Stimulated activated CD8-positive, alpha-beta memory T cell treated with anti-CD3 and anti-CD28 coated beads, Interleukin-12 subunit alpha, Interleukin-12 subunit beta, amount 100 ng/mL, for 24 hours (primary cell): ENCODE measurements around the gene ZNF768.
A peak's percentile ranks its signal among the peaks of the same experiment; 100 is the strongest.

Experiments used
- DNase-seq: peaks from one replicate; pipeline ENCODE4 v3.0.0-alpha.2; 2020; ENCODE audit errors: extremely low read depth

ZNF768 gene

DNA sequence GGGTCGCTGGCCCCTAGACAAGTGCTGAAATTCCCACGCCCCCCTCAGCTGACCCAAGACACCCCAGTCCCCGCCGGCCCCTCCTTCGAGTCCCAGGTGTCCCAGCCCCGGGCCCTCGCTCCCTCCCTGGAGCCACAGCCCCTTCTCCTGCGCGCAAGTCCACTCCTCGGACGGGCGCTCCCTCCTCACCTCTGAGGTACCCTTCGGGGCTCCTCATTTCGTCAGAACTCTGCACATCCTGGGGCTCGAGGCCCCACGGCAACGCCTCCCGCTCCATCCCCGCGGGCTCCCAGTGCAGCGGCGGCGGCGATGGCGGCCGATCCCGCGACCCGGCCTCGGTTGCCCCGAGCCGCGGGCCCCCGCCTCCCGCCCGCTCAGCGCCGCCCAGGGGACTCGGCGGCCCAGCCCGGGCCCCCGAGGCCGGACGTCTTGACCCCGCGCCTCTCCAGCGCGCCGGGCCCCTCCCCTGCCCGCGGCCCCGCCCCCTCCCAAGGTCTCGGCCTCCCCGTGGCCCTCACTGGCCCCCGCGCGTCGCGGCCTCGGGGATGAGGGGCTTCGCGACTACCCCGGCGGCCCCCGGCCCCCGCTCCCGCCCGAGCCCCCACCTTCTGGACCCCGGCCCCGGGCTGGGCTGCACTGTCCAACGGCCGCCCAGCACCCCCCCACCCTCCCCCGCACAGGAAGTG, at the start of gene ZNF768:
Gene ZNF768 (minus strand): TSS at position 430 of the 686 bp plus-strand sequence. CDS start 153 bp downstream, at position 277.
- no peak for DNase-seq

- DNase-seq = no peak
Measured at GRCh38 chr16:30574678-30575077, 48.3 kb upstream of the ZNF768 start.

- peak; percentile 81 for DNase-seq
Measured at GRCh38 chr16:30571445-30572322, 45.3 kb upstream of the ZNF768 start, which contains the start of gene ZNF688. Gene ZNF688, minus strand, starts transcription at chr16:30571714. Its CDS starts 85 bp downstream, at chr16:30571629.

GRCh38 chr16:30570636-30571444, 44.5 kb upstream of the ZNF768 start:
- DNase-seq = no peak

- DNase-seq = no peak
Measured at GRCh38 chr16:30569746-30570635, 43.6 kb upstream of the ZNF768 start.

DNA sequence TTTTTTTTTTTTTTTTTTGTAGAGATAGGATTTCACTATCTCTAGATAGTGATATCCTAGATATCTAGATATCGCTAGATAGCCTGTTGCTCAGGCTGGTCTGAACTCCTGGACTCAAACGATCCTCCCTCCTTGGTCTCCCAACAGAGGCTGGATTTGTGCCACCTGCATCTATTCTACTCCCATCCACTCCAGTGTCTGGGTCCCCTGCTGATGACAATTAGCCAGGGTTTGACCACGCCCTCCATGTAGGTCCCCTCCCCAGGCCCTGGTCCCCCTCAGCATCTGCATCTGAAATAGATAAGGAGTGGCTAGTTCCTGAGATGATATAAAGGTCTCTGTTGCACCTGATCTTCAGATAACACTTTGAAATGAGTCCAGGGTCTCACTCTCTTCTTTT, 42.9 kb upstream of the ZNF768 start:
- DNase-seq = no peak

GRCh38 chr16:30567991-30568638, 41.7 kb upstream of the ZNF768 start:
- DNase-seq = no peak

DNA sequence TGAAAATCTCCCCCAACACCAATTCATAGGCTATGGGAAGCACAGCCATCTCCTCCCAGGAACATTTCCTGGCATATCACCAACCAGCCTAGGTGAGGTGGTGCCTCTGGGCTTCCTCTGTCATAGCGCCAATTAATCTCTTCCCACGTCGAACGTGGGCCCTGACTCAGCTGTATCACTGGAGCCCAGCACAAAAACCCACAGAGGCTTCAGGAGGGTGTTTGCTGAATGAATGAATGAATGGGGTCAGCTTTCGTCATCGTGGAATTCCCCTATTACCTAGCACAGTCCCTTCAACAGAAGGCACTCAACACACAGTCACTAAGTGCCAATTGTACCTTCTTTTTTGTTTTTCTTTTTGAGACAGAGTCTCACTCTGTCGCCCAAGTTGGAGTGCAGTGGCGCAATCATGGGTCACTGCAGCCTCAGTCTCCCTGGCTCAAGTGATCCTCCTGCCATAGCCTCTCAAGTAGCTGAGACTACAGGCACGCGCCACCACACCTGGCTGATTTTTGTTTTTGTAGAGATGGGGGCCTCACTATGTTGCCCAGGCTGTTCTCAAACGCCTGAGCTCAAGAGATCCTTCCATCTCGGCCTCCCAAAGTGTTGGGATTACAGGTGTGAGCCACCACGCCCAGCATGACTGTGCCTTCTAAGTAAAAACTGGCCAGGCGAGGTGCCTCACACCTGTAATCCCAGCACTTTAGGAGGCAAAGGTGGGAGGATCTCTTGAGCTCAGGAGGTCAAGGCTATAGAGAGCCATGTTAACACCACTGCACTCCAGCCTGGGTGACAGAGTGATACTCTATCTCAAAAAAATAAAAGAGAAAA, 41.0 kb upstream of the ZNF768 start:
- DNase-seq = no peak

- DNase-seq = no peak
Measured at GRCh38 chr16:30566531-30566930, 40.2 kb upstream of the ZNF768 start.

DNA sequence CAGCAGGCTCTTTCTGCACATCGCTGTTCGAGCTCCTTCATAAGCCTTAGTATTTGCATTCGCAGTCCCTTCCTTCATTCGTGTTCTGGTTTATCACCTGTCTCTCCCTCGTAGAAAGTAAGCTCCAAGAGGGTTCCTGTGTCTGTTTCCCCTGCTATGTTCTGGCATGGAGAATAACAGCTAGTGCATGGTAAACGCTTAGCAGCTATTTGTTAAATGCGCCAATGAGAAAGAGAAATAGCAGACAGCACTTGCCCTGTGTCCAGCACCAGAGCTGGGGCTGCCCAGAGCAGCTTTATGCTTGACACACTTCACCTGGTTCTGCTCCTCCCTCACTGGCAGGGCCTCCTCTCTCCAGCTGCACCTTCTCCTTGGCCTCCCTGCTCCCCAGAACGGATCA, 39.6 kb upstream of the ZNF768 start:
- no peak for DNase-seq

DNA sequence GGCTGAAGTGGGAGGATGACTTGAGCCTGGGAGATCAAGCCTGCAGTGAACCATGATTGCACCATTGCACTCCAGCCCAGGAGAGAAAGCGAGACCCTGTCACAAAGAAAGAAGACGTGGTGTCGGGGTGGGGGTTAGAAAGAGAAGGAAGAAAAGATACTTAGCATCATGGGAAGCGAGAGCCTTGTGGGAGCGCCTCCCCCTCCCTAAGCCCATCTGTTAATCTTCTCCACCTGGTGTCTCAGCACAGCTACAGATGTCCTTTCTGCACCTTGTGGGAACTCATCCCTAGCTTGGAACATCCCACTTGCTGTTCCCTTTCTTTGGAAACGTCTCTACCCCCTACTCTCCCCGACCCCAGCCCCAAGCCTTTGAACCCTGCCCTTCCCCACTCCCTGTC, 39.2 kb upstream of the ZNF768 start:
- no peak for DNase-seq

- DNase-seq = no peak
Measured at GRCh38 chr16:30562021-30562420, 35.7 kb upstream of the ZNF768 start.

GRCh38 chr16:30561089-30561816, 34.9 kb upstream of the ZNF768 start:
- DNase-seq = no peak

DNA sequence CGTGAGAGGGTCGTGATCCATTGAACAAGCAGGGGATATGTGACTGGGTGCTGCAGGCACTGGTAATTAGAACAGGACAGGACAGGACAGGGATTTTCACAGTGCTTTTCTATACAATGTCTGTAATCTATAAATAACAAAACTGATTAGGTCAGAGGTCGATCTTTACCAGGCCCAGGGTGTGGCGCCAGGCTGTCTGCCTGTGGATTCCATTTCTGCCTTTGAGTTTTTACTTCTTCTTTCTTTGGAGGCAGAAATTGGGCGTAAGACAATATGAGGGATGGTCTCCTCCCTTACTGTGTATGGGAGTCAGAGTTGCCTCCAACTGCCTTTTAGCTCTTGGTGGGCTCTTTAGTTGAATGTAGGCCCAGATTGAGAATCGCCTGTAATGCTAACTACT, 33.3 kb upstream of the ZNF768 start:
- no peak for DNase-seq

GRCh38 chr16:30558789-30559377, 32.5 kb upstream of the ZNF768 start:
- no peak for DNase-seq

GRCh38 chr16:30557957-30558788, 31.8 kb upstream of the ZNF768 start, which contains the start of gene ZNF764:
Gene ZNF764, minus strand, starts transcription at chr16:30558374. Its CDS starts 192 bp downstream, at chr16:30558182.
- DNase-seq = peak; percentile 95

DNA sequence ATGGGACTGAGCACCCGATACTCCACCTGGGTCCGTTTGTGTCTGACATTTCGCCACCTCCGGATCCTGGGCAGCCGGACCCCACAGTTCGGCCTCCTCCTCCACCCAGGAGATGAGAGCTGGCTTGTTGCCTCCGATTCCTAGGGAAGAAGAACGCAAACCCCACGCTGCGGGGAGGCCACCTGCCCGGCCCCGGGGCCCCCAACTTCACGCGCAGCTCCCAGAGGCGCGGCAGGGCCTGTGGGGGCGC, 31.3 kb upstream of the ZNF768 start:
- no peak for DNase-seq

DNA sequence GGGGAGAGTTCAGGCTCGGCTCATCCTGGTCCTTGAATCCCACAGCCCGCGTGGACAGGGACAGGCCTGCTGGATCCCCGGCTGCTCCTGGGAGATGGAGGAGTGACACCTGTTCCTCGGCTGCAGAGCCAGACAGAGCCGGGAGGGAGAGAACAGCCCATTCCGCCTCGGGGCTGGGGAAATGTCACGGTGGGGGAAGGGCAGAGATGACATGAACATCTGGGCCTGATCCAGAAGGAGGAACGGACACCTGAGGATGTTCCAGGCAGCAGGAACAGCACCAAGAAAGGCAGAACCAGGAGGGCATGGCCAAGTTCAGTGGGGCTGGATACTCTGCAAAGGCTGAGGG, 29.7 kb upstream of the ZNF768 start:
- no peak for DNase-seq
